GM23338 (cell line): Measurements from ENCODE around the gene ARPP21. TPM values are rescaled to one million over a fixed set of nuclear protein-coding genes. Genes with fewer than 3 reads are reported as not detected.

Source experiments
- ATAC-seq: fragments of 200-7000 bp; cut with Tn5 transposase; 3 replicates; pipeline ENCODE4 v1.9.1; 2020
- DNase-seq: peaks from one replicate; pipeline ENCODE4 v3.0.0-alpha.2; 2015; ENCODE audit warnings: low spot score
- H2AFZ ChIP-seq: fragments of 200-600 bp; sonication (generic); 2 replicates; pipeline ENCODE4 v1.8.0; 2016; ENCODE audit warnings: antibody characterized with exemption, mild to moderate bottlenecking, moderate library complexity
- H3F3A ChIP-seq: fragments of 200-600 bp; sonication (generic); replicated peaks from 2 replicates; pipeline ENCODE4 v1.8.0; 2017; ENCODE audit warnings: antibody characterized with exemption, mixed run types, low read depth
- H3K27ac ChIP-seq: fragments of 200-600 bp; sonication (generic); 2 replicates; pipeline ENCODE4 v1.6.1; 2016; ENCODE audit warnings: low read depth
- H3K27me3 ChIP-seq: fragments of 200-600 bp; sonication (generic); 2 replicates; pipeline ENCODE4 v1.8.0; 2016; ENCODE audit warnings: mild to moderate bottlenecking, mixed run types, moderate library complexity; ENCODE audit not compliant: insufficient read depth
- H3K36me3 ChIP-seq: fragments of 200-600 bp; sonication (generic); 2 replicates; pipeline ENCODE4 v1.8.0; 2016; ENCODE audit warnings: mild to moderate bottlenecking; ENCODE audit not compliant: insufficient read depth
- H3K4me1 ChIP-seq: fragments of 200-600 bp; sonication (generic); 2 replicates; pipeline ENCODE4 v1.8.0; 2016; ENCODE audit warnings: mild to moderate bottlenecking, moderate library complexity; ENCODE audit not compliant: insufficient read depth
- H3K4me2 ChIP-seq: fragments of 200-600 bp; sonication (generic); 2 replicates; pipeline ENCODE4 v1.7.1; 2017; ENCODE audit warnings: mixed run types
- H3K4me3 ChIP-seq: fragments of 200-600 bp; sonication (generic); 2 replicates; pipeline ENCODE4 v1.6.1; 2016; ENCODE audit warnings: mixed run types
- H3K79me2 ChIP-seq: fragments of 200-600 bp; sonication (generic); replicated peaks from 2 replicates; pipeline ENCODE4 v1.8.0; 2017; ENCODE audit warnings: mild to moderate bottlenecking; ENCODE audit not compliant: insufficient read depth
- H3K9me2 ChIP-seq: fragments of 200-600 bp; sonication (generic); 2 replicates; pipeline ENCODE4 v1.8.0; 2017; ENCODE audit not compliant: insufficient read depth
- H4K20me1 ChIP-seq: fragments of 200-600 bp; sonication (generic); replicated peaks from 2 replicates; pipeline ENCODE4 v1.8.0; 2017; ENCODE audit warnings: mild to moderate bottlenecking; ENCODE audit not compliant: insufficient read depth
- H3K27ac Mint-ChIP-seq: 2 replicates; pipeline ENCODE4 v1.8.0; 2020; ENCODE audit warnings: inconsistent platforms, mild to moderate bottlenecking, moderate library complexity, mixed read lengths
- H3K27me3 Mint-ChIP-seq: 3 replicates; pipeline ENCODE4 v1.8.0; 2022; ENCODE audit warnings: low read depth, mild to moderate bottlenecking, moderate library complexity, mixed read lengths, inconsistent platforms; ENCODE audit not compliant: insufficient read depth, poor library complexity
- H3K36me3 Mint-ChIP-seq: 3 replicates; pipeline ENCODE4 v1.8.0; 2021; ENCODE audit warnings: low read depth, mild to moderate bottlenecking, inconsistent platforms, moderate library complexity, mixed read lengths
- H3K4me1 Mint-ChIP-seq: 3 replicates; pipeline ENCODE4 v1.8.0; 2020; ENCODE audit warnings: mild to moderate bottlenecking, inconsistent platforms, mixed read lengths
- H3K4me3 Mint-ChIP-seq: 3 replicates; pipeline ENCODE4 v1.8.0; 2021; ENCODE audit warnings: moderate library complexity, mild to moderate bottlenecking, inconsistent platforms, mixed read lengths
- H3K9me3 Mint-ChIP-seq: 3 replicates; pipeline ENCODE4 v1.8.0; 2020; ENCODE audit warnings: moderate library complexity, mild to moderate bottlenecking, inconsistent platforms, mixed read lengths
- EZH2phosphoT487 ChIP-seq: fragments of 200-600 bp; sonication (generic); IDR thresholded peaks from one replicate; pipeline ENCODE4 v1.8.1; 2018; ENCODE audit warnings: antibody characterized with exemption; ENCODE audit not compliant: unreplicated experiment
- NANOG ChIP-seq: IDR thresholded peaks from 2 replicates; pipeline ENCODE4 v1.6.1; 2016; ENCODE audit warnings: antibody characterized with exemption, borderline replicate concordance
- STAT1 ChIP-seq: IDR thresholded peaks from one replicate; pipeline ENCODE4 v1.6.1; 2016; ENCODE audit warnings: antibody characterized with exemption; ENCODE audit not compliant: unreplicated experiment
- ZNF114 ChIP-seq: fragments of 250-450 bp; sonication (Bioruptor Pico); IDR thresholded peaks from 2 replicates; pipeline ENCODE4 v1.5.0; 2020; ENCODE audit warnings: mild to moderate bottlenecking, moderate library complexity
- ZNF331 ChIP-seq: fragments of 250-450 bp; sonication (Bioruptor Pico); IDR thresholded peaks from 2 replicates; pipeline ENCODE4 v1.5.0; 2020; ENCODE audit warnings: low read depth, mild to moderate bottlenecking, moderate library complexity
- polyA plus RNA-seq: library from polyadenylated mRNA; unstranded; fragments of >200 nt; fragmentation: Nextera tagmentation; extraction: Ambion mirVana; gene quantifications from 2 replicates; pipeline ENCODE4 v1.2.1, GENCODE V29; 2016
- total RNA-seq: library from RNA; depleted of rRNA; stranded (reverse); fragments of >200 nt; shearing (Covaris generic); gene quantifications from 2 replicates; pipeline ENCODE4 v1.2.3, GENCODE V29; 2014
- TF ChIP-seq, protein P1 (sequence below), 2 experiments: fragments of 200-600 bp in 1 of 2; sonication (generic) in 1 of 2; conservative IDR thresholded peaks; 2 replicates each; pipeline versions ENCODE4 v1.5.1 to v1.6.1; 2016 to 2017; ENCODE audit warnings: antibody characterized with exemption in 2 of 2, low read depth in 2 of 2, mild to moderate bottlenecking in 2 of 2, moderate library complexity in 1 of 2
- TF ChIP-seq, protein P2 (sequence below): IDR thresholded peaks from 2 replicates; pipeline ENCODE4 v1.6.1; 2016; ENCODE audit warnings: antibody characterized with exemption
- TF ChIP-seq, protein P3 (sequence below): IDR thresholded peaks from one replicate; pipeline ENCODE4 v1.6.1; 2018; ENCODE audit warnings: antibody characterized with exemption; ENCODE audit not compliant: unreplicated experiment

The ARPP21 gene
- total and polyA plus RNA-seq, 2 experiments from 2014 or later, result not detected

DNA sequence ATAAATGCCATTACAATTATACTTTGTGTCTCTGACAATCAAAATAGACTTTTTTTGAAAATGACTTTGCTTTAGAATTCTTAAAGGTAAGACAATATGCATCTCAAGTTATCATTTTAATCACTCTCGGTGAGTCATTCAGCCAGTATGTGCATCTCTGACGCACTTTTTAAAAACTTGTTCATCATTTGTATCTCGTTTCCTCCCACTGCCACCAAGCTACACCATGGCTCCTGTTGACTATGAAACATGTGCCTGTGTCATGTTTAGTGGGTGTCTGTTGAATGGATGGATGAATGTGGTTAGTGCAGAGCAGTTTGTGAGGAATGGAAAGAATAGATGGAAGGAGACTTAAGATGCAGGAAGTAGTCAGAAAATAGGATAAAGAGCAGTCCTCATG lies 68.6 kb downstream of the ARPP21 start (continued):
- TF ChIP-seq, protein P1, sequence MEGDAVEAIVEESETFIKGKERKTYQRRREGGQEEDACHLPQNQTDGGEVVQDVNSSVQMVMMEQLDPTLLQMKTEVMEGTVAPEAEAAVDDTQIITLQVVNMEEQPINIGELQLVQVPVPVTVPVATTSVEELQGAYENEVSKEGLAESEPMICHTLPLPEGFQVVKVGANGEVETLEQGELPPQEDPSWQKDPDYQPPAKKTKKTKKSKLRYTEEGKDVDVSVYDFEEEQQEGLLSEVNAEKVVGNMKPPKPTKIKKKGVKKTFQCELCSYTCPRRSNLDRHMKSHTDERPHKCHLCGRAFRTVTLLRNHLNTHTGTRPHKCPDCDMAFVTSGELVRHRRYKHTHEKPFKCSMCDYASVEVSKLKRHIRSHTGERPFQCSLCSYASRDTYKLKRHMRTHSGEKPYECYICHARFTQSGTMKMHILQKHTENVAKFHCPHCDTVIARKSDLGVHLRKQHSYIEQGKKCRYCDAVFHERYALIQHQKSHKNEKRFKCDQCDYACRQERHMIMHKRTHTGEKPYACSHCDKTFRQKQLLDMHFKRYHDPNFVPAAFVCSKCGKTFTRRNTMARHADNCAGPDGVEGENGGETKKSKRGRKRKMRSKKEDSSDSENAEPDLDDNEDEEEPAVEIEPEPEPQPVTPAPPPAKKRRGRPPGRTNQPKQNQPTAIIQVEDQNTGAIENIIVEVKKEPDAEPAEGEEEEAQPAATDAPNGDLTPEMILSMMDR (conservative IDR thresholded peaks at IDR 0.05; ENCODE audit: low read depth in 2 of 2), result no peak

DNA sequence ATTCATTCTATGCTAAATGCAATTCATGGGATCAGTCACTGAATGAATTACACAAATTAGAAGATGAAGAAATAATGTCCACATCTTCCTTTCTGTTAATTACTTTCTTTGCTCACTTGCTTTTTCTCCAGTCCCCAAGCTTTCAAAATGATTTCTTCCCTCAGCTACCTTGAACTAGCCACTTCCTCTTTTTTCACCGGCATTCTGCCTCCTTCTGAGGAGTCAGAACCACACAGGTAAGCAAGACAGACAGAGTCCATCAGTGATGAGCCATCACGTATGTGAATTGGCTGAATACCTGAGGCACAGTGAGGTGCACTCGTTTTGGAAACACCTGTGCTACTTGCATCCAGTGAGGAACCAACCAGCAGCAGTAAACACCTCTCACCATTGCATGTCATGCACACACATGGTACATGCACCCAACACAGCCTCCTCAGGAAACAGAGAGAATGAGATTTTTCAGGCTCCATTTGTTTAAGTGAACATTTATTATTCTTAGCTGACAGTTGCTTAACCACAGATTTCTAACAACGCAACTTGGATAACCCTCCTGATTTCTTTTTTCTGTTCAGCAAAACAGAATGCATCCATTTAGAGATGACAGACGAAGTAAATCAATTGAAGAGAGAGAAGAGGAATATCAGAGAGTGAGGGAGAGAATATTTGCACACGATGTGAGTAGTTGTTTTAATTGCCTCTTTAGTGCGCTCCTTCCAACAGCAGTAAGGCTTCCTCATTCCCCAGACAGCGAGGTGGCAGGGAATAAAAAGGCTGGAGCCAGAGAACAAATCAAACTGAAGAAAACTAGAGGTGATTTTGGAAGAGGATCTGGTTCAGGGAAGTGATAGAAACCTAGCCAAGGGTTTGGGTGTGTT lies 69.3 kb downstream of the ARPP21 start:
- H3K27ac ChIP-seq, result no peak overlapping the region
- ATAC-seq, result no peak
- H3K36me3 ChIP-seq, result no peaks in the 10 kb centered on the region
- H3K4me2 ChIP-seq, result no peak overlapping the region
- H3F3A ChIP-seq, result no peaks in the 10 kb centered on the region
- H3K4me1 Mint-ChIP-seq, result no peaks in the 10 kb centered on the region
- H3K4me3 Mint-ChIP-seq, result no peak overlapping the region
- no peak overlapping the region for H3K4me3 ChIP-seq
- H3K9me3 Mint-ChIP-seq, result no peaks in the 10 kb centered on the region
- no peak for DNase-seq
- no peaks in the 10 kb centered on the region for H3K27me3 Mint-ChIP-seq
- H3K27ac Mint-ChIP-seq, result no peak overlapping the region
- H2AFZ ChIP-seq, result no peak overlapping the region
- TF ChIP-seq EZH2phosphoT487 (no peak), STAT1 (no peak), NANOG (no peak), ZNF114 (CRISPR knock-in tag) (no peak), ZNF331 (CRISPR knock-in tag) (no peak)
- TF ChIP-seq, protein P2, sequence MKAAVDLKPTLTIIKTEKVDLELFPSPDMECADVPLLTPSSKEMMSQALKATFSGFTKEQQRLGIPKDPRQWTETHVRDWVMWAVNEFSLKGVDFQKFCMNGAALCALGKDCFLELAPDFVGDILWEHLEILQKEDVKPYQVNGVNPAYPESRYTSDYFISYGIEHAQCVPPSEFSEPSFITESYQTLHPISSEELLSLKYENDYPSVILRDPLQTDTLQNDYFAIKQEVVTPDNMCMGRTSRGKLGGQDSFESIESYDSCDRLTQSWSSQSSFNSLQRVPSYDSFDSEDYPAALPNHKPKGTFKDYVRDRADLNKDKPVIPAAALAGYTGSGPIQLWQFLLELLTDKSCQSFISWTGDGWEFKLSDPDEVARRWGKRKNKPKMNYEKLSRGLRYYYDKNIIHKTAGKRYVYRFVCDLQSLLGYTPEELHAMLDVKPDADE, result no peak
- TF ChIP-seq, protein P1 (conservative IDR thresholded peaks at IDR 0.05; ENCODE audit: low read depth in 2 of 2), result no peak
- TF ChIP-seq, protein P3, sequence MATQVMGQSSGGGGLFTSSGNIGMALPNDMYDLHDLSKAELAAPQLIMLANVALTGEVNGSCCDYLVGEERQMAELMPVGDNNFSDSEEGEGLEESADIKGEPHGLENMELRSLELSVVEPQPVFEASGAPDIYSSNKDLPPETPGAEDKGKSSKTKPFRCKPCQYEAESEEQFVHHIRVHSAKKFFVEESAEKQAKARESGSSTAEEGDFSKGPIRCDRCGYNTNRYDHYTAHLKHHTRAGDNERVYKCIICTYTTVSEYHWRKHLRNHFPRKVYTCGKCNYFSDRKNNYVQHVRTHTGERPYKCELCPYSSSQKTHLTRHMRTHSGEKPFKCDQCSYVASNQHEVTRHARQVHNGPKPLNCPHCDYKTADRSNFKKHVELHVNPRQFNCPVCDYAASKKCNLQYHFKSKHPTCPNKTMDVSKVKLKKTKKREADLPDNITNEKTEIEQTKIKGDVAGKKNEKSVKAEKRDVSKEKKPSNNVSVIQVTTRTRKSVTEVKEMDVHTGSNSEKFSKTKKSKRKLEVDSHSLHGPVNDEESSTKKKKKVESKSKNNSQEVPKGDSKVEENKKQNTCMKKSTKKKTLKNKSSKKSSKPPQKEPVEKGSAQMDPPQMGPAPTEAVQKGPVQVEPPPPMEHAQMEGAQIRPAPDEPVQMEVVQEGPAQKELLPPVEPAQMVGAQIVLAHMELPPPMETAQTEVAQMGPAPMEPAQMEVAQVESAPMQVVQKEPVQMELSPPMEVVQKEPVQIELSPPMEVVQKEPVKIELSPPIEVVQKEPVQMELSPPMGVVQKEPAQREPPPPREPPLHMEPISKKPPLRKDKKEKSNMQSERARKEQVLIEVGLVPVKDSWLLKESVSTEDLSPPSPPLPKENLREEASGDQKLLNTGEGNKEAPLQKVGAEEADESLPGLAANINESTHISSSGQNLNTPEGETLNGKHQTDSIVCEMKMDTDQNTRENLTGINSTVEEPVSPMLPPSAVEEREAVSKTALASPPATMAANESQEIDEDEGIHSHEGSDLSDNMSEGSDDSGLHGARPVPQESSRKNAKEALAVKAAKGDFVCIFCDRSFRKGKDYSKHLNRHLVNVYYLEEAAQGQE, result no peak
- H3K79me2 ChIP-seq, result no peaks in the 10 kb centered on the region
- no peaks in the 10 kb centered on the region for H4K20me1 ChIP-seq
- no peaks in the 10 kb centered on the region for H3K9me2 ChIP-seq
- H3K27me3 ChIP-seq, result no peaks in the 10 kb centered on the region
- no peaks in the 10 kb centered on the region for H3K4me1 ChIP-seq
- H3K36me3 Mint-ChIP-seq, result no peaks in the 10 kb centered on the region
